Dermis microvascular lymphatic vessel endothelial cell (primary cell): ENCODE measurements around the gene RPL3. TPM values are rescaled to one million over a fixed set of nuclear protein-coding genes. Genes with fewer than 3 reads are reported as not detected.

Experiments used
- DNase-seq, 2 donors: peaks; one replicate each; pipeline versions ENCODE4 v3.0.0 to v3.0.0-alpha.2; 2010; ENCODE audit warnings: low read depth in 2 of 2
- total RNA-seq: library from RNA; depleted of rRNA; stranded (reverse); fragments of >200 nt; gene quantifications from 2 replicates; pipeline ENCODE4 v1.2.1, GENCODE V29; 2014

RPL3 gene
- total RNA-seq, 1 donor from 2014 or later = 2,576 TPM

- no peak for DNase-seq
Measured at GRCh38 chr22:39299829-39300178, 19.6 kb downstream of the RPL3 start.

GRCh38 chr22:39298241-39298987 is 21.0 kb downstream of the RPL3 start:
- no peak for DNase-seq

- DNase-seq = no peak
Measured at GRCh38 chr22:39297490-39298240, 21.8 kb downstream of the RPL3 start.

- no peak for DNase-seq
Measured at GRCh38 chr22:39296981-39297489, 22.4 kb downstream of the RPL3 start.

GRCh38 chr22:39296535-39296934 is 22.9 kb downstream of the RPL3 start:
- no peak for DNase-seq

- no peak for DNase-seq
Measured at GRCh38 chr22:39294571-39295468, 24.6 kb downstream of the RPL3 start.

- no peak for DNase-seq
Measured at GRCh38 chr22:39293766-39294368, 25.6 kb downstream of the RPL3 start.

GRCh38 chr22:39292561-39293074 is 26.8 kb downstream of the RPL3 start:
- DNase-seq = peak; percentile 85 to 96

GRCh38 chr22:39292031-39292462 is 27.4 kb downstream of the RPL3 start:
- no peak for DNase-seq

- DNase-seq = no peak
Measured at GRCh38 chr22:39291523-39291922, 27.9 kb downstream of the RPL3 start.

- DNase-seq = peak; percentile 43 to 87
Measured at GRCh38 chr22:39290724-39291161, 28.7 kb downstream of the RPL3 start.

- DNase-seq = no peak
Measured at GRCh38 chr22:39289975-39290720, 29.3 kb downstream of the RPL3 start.

GRCh38 chr22:39289533-39289932 is 29.9 kb downstream of the RPL3 start:
- DNase-seq = no peak

- no peak for DNase-seq
Measured at GRCh38 chr22:39288135-39288898, 31.1 kb downstream of the RPL3 start.

GRCh38 chr22:39287076-39287725 is 32.2 kb downstream of the RPL3 start:
- DNase-seq = peak in 1 of 2 donors; percentile 44

GRCh38 chr22:39284983-39285382 is 34.4 kb downstream of the RPL3 start:
- no peak for DNase-seq

- DNase-seq = no peak
Measured at GRCh38 chr22:39284142-39284980, 35.1 kb downstream of the RPL3 start.
